HG03280 (cell line): ENCODE measurements around the gene HSD17B2.
"Not testable (repeated sequence)": the region's sequence is repeated elsewhere in the genome, so short reads cannot be mapped to it uniquely, and the experiment has no call there.

ENCODE experiments used
- ATAC-seq: cut with Tn5 transposase; IDR thresholded peaks from one replicate; pipeline ENCODE4 v1.9.1; 2021; ENCODE audit warnings: mild to moderate bottlenecking, moderate library complexity; ENCODE audit not compliant: unreplicated experiment

The HSD17B2 gene

GRCh38 chr16:82074019-82074558, 39.0 kb downstream of the HSD17B2 start:
- no peak for ATAC-seq

- no peak for ATAC-seq
Measured at GRCh38 chr16:82078125-82078524, 43.1 kb downstream of the HSD17B2 start.

- no peak for ATAC-seq
Measured at GRCh38 chr16:82079892-82080291, 44.8 kb downstream of the HSD17B2 start.

DNA sequence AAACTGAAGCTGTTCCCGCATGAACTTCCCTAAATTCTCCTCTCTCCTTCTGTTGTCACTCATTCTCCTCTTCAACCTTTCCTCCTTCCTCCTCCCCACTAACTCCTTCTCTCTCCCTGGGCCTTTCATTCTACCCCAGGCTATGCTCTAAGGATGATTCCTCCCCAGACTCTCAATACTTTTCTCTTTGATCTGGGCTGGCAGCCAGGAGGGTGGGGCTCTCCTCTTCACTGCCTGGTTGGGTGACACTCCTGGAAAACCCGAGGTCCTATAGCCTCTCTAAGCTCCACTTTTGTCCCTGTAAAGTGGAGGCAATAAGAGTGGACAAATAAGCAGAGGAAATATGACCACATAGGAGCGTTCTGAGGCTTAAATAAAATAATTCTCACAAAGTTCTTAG, 46.2 kb downstream of the HSD17B2 start:
- no peak for ATAC-seq

- no peak for ATAC-seq
Measured at GRCh38 chr16:82082097-82082496, 47.0 kb downstream of the HSD17B2 start.

- peak; percentile 76 for ATAC-seq
Measured at GRCh38 chr16:82082543-82083244, 47.6 kb downstream of the HSD17B2 start.

GRCh38 chr16:82083710-82084353, 48.8 kb downstream of the HSD17B2 start:
- ATAC-seq, result no peak

- no peak for ATAC-seq
Measured at GRCh38 chr16:82085011-82085779, 50.1 kb downstream of the HSD17B2 start.

GRCh38 chr16:82088483-82088882, 53.4 kb downstream of the HSD17B2 start:
- no peak for ATAC-seq

DNA sequence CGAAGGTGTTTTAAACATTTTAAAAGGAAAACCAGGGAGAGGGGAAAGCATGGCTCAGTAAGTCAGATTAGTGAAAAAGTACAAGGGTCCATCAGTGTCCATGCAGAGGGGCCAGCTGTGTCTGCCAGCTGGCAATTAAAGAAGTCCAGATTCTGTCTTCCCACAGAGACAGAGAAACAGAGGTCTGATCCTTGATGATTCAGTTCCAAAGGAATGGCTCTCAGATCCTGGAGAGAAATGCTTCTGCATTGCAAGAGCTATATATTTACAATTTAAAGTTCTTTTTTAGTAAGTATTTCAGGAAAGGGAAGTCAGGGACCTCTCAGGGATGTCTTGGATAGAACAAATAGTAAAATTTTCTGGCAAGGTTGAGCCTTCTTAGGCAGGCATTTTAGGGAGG, 56.2 kb downstream of the HSD17B2 start:
- no peak for ATAC-seq

DNA sequence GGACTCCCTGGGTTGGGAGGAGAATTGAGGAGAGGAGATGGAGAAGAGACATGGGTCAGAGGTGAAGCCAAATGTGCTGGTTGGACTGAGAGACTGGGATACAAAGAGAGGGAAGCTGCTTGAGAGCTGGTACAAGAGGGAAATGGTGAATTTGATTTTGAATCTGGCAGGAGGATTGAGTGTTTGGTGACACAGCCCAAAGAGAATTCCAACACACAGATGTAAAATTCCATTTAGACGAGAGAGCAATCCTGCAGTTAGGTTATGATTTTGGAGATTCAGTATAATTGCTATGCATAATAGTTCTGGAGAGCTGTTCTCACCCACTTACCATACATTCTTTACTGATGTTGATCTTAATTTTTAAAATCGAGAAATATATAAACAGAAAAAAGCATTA, 57.7 kb downstream of the HSD17B2 start:
- ATAC-seq, result no peak

DNA sequence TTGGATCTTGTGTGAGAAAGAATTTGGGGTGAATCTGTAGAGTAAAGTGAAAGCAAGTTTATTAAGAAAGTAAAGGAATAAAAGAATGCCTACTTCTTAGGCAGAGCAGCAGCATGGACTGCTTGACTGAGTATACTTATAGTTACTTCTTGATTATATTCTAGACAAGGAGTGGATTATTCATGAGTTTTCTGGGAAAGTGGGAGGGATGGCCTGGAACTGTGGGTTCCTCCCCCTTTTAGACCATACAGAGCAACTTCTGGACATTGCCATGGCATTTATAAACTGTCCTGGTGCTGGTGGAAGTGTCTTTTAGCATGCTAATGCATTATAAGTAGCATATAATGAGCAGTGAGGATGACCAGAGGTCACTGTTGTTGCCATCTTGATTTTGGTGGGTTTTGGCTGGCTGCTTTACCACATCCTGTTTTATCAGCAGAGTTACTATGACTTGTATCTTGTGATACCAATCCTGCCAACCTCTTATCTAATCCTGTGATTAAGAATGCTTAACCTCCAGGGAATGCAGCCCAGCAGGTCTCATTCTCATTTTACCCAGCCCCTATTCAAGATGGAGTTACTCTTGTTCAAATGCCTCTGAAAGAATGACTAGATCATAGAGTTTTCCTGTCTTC, 58.7 kb downstream of the HSD17B2 start:
- no peak for ATAC-seq

DNA sequence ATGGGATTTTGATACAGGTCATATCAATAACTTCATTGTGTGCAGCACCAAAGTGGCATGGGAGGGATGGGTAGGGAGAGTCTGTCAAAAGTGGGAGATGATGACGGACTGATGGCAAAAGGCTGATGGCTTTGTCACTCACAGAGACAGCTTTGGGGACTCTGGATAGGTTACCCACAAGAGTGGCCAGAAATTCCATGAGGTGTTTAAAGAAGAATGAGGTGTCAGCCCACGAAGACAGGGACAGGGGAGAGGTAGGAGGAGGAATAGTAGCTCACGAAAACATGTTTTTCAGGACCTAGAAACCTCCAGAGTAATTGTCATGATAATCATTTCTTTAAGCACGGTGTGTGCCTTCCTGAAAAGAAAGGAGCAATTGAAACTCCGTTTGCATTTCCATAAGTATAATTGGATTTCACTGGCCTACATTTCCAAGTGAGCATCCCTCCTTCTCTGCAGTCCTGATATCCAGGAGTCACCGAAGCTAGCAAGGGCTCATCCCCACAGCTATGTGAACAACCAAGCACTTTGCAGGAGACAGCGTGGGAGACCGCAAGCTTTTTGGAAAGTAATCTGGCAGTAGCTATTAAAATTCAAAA, 60.0 kb downstream of the HSD17B2 start:
- no peak for ATAC-seq

DNA sequence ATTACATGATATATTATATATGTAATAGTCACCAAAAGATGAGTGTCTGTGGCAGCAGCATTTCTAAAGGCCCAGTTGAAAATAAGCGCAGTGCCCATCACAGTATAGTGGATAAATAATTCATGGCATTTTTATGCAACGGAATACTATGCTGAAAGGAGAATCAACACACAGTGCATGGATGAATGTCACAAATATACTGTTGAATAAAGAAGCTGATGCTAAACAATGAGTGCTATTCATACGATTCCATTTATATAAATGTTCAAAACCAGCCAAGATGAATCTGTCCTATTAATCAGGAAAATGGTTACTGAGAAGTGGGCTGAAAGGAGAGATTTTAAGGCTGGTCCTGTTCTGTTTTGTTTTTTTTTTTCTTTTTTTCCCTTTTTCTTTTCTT, 61.6 kb downstream of the HSD17B2 start:
- ATAC-seq, result no peak

- no peak for ATAC-seq
Measured at GRCh38 chr16:82105107-82105506, 70.1 kb downstream of the HSD17B2 start.

DNA sequence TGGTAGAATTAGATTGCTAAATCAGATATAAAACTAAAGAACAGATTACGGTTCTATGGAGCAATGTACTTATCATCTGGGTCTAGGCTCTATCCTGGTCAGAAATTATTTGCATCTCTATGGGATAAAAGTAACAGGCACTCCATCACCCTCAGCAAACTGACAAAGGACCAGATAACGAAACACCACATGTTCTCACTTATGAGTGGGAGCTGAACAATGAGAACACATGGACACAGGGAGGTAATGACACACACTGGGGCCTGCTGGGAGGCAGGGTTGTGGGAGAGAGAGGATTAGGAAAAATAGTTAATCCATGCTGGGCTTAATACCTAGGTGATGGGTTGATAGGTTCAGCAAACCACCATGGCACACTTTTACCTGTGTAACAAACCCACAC, 73.0 kb downstream of the HSD17B2 start:
- ATAC-seq, result no peak

GRCh38 chr16:82108774-82109173, 73.7 kb downstream of the HSD17B2 start:
- no peak for ATAC-seq

GRCh38 chr16:82109266-82109665, 74.2 kb downstream of the HSD17B2 start:
- ATAC-seq, result not testable (repeated sequence)

- no peak for ATAC-seq
Measured at GRCh38 chr16:82111944-82112343, 76.9 kb downstream of the HSD17B2 start.

- no peak for ATAC-seq
Measured at GRCh38 chr16:82113741-82114140, 78.7 kb downstream of the HSD17B2 start.

GRCh38 chr16:82116535-82116934, 81.5 kb downstream of the HSD17B2 start:
- no peak for ATAC-seq
